HG03108 (cell line): Measurements from ENCODE around the gene DNAJC7.

ENCODE experiments used
- ATAC-seq: cut with Tn5 transposase; IDR thresholded peaks from one replicate; pipeline ENCODE4 v1.9.1; 2021; ENCODE audit warnings: moderate library complexity; ENCODE audit not compliant: unreplicated experiment

The DNAJC7 gene

DNA sequence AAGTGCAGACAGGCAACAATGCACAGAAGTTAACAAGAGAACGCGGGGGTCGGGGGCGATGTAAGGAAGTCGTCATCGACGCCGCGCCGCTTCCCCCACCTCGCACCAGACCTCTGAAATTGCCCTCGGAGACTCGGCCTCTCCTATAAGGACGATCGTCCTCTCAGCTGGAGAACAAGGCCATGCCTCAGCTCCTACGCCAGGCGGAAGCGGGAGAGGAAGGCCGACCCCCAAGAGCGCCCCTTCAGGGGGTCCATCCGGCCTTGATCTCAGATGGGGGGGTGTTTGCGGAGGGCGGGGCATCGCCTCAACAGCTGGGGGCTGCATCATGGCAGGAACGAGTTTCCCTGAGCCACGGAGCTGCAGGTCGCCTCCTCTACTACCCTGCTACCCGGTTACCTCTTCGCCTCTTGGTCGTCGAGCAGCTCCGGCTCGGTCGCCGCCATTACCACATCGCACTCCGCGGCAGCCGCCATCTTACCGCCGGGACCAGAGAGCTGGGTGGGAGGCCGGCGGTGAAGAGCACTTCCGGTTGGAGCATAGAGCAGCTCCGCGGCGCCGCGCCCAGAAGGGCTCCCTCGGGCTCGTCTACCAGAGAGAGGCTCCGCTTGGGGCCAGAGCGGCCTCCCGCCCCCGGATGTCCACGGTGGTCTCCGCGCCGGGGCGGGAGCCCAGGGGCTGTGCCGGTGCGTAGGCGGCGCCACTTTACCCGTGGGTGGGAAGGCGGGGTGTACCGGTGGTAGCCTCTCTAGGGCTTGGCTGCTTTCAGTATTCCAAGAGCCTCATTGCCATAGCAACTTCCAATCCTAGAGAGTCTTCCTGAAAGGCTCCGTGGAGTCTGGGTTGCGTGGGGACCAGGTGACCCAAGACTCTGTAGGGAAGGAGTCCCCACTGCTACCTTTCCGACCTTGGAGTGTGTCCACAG lies at the start of gene DNAJC7:
Gene DNAJC7, minus strand, starts transcription at position 499 of the 925 bp plus-strand sequence. Its CDS starts 23 bp downstream, at position 476.
- peak; percentile 82 for ATAC-seq

GRCh38 chr17:42065201-42065600 lies 48.0 kb upstream of the DNAJC7 start:
- no peak for ATAC-seq

GRCh38 chr17:42062681-42063080 lies 45.4 kb upstream of the DNAJC7 start:
- ATAC-seq: no peak

GRCh38 chr17:42061646-42062487 lies 44.6 kb upstream of the DNAJC7 start:
- no peak for ATAC-seq

- ATAC-seq: no peak
Measured at GRCh38 chr17:42060231-42060630, 43.0 kb upstream of the DNAJC7 start.

DNA sequence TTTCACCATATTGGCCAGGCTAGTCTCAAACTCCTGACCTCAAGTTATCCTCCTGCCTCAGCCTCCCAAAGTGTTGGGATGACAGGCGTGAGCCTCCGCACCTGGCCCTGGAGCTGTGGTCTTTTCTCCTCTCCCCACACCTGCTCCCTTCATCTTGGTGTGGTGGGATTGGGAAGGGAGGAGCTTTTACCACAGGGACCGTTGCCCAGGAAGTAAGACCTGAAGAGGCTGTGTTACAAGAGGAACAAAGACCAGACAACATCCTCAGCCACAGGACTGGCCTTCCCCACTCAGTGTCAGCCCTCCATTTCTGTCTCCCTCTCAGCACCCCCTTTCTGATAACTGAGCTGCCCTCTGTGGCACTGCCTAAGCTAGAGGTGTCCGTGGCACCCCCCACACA lies 42.6 kb upstream of the DNAJC7 start:
- ATAC-seq: no peak

DNA sequence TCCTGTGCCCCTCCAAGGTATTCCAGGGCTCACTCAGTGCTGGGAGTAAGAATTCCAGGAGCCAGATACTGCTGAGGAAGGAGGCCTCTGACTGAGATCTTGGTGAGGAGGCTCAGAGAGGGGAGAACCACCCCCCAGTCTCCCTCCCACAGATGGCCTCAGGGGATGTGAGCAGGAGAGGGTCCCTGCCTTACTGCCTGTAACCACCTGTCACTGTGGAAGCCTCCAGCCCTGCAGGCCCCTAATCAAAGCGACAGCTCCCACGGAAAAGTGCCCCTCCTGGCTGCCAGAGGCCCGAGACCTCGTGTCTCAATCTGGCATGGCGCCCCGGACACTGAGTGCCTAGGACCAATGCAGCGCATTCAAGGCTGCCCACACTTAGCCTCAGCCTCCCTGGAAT lies 40.8 kb upstream of the DNAJC7 start:
- no peak for ATAC-seq

DNA sequence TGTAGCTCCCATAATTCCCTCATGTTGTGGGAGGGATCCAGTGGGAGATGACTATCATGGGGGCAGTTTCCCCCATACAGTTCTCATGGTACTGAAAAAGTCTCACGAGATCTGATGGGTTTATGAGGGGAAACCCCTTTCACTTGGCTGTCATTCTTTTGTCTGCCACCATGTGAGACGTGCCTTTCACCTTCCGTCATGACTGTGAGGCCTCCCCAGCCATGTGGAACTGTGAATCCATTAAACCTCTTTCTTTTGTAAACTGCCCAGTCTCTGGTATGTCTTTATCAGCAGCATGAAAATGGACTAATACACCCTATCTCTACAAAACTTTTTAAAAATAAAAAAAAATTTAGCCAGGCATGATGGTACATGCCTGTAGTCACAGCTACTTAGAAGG lies 39.4 kb upstream of the DNAJC7 start:
- no peak for ATAC-seq

- no peak for ATAC-seq
Measured at GRCh38 chr17:42055496-42055895, 38.3 kb upstream of the DNAJC7 start.

- ATAC-seq: no peak
Measured at GRCh38 chr17:42055027-42055426, 37.8 kb upstream of the DNAJC7 start.

GRCh38 chr17:42053731-42054500 lies 36.7 kb upstream of the DNAJC7 start:
- ATAC-seq: no peak

- no peak for ATAC-seq
Measured at GRCh38 chr17:42052346-42052877, 35.2 kb upstream of the DNAJC7 start.

DNA sequence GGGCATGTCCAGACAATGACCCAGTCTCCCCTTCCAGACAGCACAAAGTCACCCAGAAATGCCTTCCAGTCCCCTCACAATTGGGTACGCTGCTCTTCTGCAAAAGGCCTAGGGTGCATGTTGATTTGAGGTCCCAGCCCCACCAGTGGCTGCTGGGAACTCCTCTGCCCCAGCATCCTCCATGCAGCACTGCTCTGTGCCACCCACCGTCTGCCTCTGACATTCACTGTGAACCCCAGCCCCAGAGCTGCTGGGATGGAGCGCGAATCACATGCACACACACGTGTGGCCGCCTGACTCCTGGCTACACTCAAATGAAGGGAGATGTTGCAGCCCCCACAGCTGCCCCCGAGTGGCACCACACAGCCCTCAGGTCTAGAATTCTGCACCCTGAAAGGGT lies 34.4 kb upstream of the DNAJC7 start:
- no peak for ATAC-seq

DNA sequence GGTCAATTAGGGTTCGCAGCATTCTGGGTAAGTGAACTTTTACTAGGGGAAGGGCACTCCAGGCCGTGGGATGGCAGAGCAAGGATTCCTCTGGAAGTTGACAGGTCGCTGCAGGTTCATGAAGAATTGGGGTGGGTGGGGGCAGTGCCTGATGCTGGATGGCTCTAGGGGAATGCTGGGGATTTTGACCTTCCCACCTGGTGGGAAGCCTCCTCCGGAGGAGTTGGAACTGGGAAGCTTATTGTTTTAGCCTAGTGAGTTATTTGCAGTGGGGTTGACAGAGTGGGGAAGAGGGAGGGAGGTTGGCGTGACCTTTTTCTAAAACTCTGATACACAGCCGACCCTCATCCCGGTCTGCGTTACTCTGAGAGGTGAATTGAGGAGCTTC lies 33.8 kb upstream of the DNAJC7 start:
- ATAC-seq: no peak

GRCh38 chr17:42050393-42051012 lies 33.3 kb upstream of the DNAJC7 start, which contains the start of gene C17orf113:
C17orf113 (minus strand) TSS chr17:42050601; CDS start chr17:42043376, 7,225 bp downstream.
- ATAC-seq: no peak

DNA sequence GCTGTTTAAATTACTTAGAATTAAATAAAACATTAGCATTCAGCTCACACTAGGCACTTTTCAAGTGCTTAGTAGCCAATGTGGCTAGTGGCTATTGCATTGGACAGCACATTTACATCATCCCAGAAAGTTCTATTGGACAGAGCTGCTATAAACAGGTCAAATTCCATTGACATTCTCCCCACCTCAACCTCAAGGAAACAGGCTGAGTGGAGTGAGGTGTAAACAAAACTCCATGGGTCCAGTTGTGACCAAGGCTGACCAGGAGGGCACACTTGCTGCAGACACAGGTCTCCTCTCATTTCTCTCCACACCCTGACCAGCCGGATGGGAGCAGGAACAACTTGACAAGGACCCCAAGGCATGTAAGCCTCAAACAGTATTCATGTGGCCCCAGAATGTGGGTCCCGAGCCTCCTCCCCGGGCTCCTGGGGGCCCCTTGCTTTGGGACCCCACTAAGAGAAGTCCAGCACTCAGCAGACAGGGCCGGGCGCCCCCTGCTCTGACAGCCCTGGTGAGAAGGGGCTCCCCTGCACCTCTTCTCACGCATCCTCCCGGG lies 32.7 kb upstream of the DNAJC7 start:
- ATAC-seq: no peak

GRCh38 chr17:42047343-42047742 lies 30.1 kb upstream of the DNAJC7 start:
- ATAC-seq: no peak

GRCh38 chr17:42045719-42046118 lies 28.5 kb upstream of the DNAJC7 start:
- no peak for ATAC-seq

DNA sequence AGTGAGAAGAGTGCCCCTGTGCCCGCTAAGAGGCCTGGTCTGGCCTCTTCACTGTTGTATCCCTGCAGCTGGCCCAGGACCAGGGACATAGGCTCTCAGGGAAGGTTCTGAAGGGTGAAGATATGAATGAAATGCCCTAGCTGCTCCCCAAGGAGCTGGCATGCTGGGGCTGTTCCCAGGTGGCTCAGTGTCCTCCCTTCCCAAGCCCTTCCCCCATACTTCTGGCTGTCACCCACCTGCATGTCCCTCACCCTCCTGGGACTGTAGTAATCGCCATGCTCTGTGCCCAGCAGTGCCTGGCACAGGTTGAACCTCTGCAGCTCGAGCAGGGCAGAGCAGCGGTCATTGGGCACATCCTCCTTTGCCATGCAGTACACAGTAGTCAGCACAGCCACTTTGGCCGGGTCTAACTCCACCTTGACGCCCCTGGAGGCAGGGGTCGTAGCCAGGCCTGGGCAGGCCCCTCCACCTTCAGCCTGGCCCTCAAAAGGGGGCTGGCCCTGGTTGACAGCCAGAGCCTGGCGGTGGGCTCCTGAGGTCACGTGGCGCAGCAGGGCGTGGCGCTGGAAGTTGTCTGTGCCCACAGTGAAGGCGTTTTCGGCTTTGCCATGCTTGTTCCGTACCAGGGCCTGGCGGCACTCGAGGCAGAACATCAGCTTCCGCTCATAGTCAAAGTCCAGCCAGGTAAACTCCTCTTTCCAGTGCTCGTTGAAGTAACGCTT lies 25.5 kb upstream of the DNAJC7 start:
- no peak for ATAC-seq
